WERI-Rb-1 (cell line): ENCODE measurements around the gene GATA5.
"Not testable (repeated sequence)": the region's sequence is repeated elsewhere in the genome, so short reads cannot be mapped to it uniquely, and the experiment has no call there.

ENCODE experiments used
- DNase-seq: peaks from one replicate; pipeline ENCODE4 v3.0.0-alpha.2; 2020
- H3K27ac ChIP-seq: fragments of 250-450 bp; sonication (Bioruptor Pico); 2 replicates; pipeline ENCODE4 v1.5.1; 2020; ENCODE audit warnings: mild to moderate bottlenecking, moderate library complexity
- H3K27me3 ChIP-seq: fragments of 250-450 bp; sonication (Bioruptor Pico); 2 replicates; pipeline ENCODE4 v1.5.1; 2021; ENCODE audit warnings: mild to moderate bottlenecking, low read depth, moderate library complexity; ENCODE audit not compliant: insufficient read depth, severe bottlenecking
- H3K36me3 ChIP-seq: fragments of 250-450 bp; sonication (Bioruptor Pico); 2 replicates; pipeline ENCODE4 v1.5.1; 2020; ENCODE audit warnings: mild to moderate bottlenecking, moderate library complexity
- H3K4me3 ChIP-seq: 2 replicates; pipeline ENCODE4 v1.5.1; 2011; ENCODE audit warnings: low read depth, mild to moderate bottlenecking, control low read depth, low read length
- H3K9me3 ChIP-seq: fragments of 250-450 bp; sonication (Bioruptor Pico); 2 replicates; pipeline ENCODE4 v1.5.1; 2021; ENCODE audit warnings: mild to moderate bottlenecking, moderate library complexity; ENCODE audit not compliant: severe bottlenecking
- CTCF ChIP-seq: IDR thresholded peaks from 2 replicates; pipeline ENCODE4 v1.5.1; 2011; ENCODE audit warnings: low read depth, mild to moderate bottlenecking, control low read depth, inconsistent platforms, low read length

The GATA5 gene

GRCh38 chr20:62428002-62428372 is 47.8 kb downstream of the GATA5 start:
- H3K4me3 ChIP-seq: no peak overlapping the region
- H3K27ac ChIP-seq: no peak overlapping the region
- H3K9me3 ChIP-seq: no peaks in the 10 kb centered on the region
- DNase-seq: no peak
- H3K36me3 ChIP-seq: no peaks in the 10 kb centered on the region
- no peak for TF ChIP-seq CTCF
- no peaks in the 10 kb centered on the region for H3K27me3 ChIP-seq

DNA sequence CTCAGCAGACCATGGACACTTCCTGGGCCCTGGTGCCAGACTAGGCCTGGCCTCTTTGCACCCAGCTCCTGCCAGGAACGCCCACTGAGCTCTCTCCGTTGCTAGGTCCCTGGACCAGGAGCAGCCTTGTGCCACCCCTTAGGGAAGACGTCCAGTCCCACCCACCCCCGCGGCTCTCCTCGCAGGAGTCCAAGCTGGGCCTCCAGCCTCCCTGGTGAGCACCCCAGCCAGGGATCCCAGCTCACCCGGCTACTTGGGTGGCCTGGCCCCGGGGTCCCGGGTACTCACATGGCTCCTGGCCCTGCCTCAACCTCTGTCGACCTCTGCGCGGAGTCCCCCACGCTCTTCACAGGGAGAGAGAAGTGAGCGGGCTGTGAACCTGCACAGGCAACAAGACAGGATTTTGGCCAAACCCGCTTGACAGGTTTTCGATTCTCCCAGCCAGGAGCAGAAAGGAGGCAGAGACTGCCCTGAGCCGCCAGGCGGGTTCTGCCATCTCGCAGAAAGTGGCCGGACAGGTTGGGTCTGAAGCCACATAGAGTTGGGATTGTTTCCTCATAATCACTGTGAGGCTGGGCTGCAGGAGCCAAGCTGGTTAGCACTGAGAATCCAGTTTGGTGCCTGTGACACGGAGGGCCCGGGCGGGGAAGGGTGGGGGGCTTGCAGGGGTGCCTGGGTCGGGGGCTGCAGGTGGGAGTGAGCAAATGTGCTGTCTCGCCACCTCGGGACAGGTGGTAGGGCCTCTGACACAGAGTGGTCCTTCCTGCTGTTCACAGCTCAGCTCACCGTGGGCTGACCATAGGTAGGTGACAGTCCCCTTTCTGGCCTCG is 48.4 kb downstream of the GATA5 start, which contains the start of gene RBBP8NL:
RBBP8NL (minus strand) TSS at position 368 of the 830 bp plus-strand sequence. CDS start 7,892 bp downstream, outside the sequence.
- Histone ChIP-seq H3K27me3 (no peaks in the 10 kb centered on the region), H3K9me3 (no peaks in the 10 kb centered on the region), H3K4me3 (no peak within 1 kb of the TSS), H3K36me3 (no peaks in the 10 kb centered on the region), H3K27ac (peak within 1 kb of the TSS; percentile 41; the same call in 1 of the 2 replicates)
- DNase-seq: no peak
- no peak for TF ChIP-seq CTCF

DNA sequence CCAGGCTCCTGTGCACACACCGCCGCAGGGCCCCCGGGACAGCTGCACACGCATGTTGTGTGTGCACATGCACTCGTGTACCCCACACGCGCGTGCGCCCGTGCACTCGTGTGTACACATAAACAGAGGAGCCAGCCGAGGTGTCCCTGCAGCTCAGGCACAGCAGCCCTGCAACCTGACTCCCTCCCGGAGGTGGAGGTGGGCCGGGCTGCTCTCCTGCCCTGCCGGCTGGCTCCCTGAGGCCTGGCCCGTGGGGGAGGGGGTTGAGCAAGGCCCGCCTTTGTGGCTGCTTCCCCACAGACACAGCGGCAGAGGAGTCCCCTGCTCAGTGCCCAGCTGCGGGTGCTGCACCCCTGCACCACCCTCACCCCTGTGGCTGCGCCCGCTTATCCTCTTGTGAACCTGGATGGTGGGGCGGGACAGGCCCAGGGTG is 49.1 kb downstream of the GATA5 start:
- H3K36me3 ChIP-seq: no peaks in the 10 kb centered on the region
- no peaks in the 10 kb centered on the region for H3K27me3 ChIP-seq
- DNase-seq: peak; percentile 62
- no peak overlapping the region for H3K4me3 ChIP-seq
- H3K27ac ChIP-seq: peak overlapping the region; percentile 41; the same call in 1 of the 2 replicates
- no peak for TF ChIP-seq CTCF
- H3K9me3 ChIP-seq: no peaks in the 10 kb centered on the region

- H3K4me3 ChIP-seq, H3K9me3 ChIP-seq, H3K27ac ChIP-seq, H3K27me3 ChIP-seq, H3K36me3 ChIP-seq, DNase-seq: not testable (repeated sequence)
These were observed 49.8 kb downstream of the GATA5 start for GRCh38 chr20:62426059-62426348.

DNA sequence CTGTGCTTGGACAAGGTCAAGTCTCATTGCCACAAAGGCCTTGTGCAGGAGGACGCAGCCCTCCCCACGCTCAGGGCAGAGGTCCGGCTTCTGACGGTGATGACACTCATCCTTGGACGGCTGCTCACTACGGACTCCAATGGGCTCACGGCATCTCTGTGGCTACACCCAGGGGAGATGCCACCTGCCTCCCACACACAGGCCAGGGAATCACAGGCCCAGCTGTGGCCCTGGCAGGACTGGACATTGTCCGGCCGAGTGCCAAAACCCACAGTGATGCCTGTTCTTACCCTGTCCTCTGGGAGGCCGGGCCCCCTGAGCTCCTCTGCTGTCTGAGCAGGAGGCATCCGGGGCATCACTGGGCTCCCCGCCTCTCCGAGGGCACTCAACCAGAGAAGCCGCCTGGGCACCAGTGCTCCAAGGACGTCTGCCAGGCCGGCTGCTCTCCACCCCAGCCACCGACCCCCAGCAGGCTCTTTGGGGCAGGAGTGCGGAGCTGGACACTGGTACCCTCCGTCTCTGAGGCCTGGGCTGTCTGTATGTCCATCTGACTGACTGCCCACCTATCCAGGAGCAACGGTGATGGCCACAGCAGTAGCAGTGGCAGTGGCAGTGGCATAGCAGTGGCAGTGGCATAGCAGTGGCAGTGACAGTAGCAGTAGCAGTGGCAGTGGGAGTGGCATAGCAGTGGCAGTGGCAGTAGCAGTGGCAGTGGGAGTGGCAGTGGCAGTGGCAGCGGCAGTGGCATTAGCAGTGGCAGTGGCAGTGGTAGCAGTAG is 50.3 kb downstream of the GATA5 start:
- no peak overlapping the region for H3K4me3 ChIP-seq
- DNase-seq: no peak
- no peak for TF ChIP-seq CTCF
- no peak overlapping the region for H3K27ac ChIP-seq
- no peaks in the 10 kb centered on the region for H3K9me3 ChIP-seq
- no peaks in the 10 kb centered on the region for H3K36me3 ChIP-seq
- no peaks in the 10 kb centered on the region for H3K27me3 ChIP-seq
